CD14-positive monocyte (primary cell): Measurements from ENCODE around the gene SHTN1. TPM values are rescaled to one million over a fixed set of nuclear protein-coding genes. Genes with fewer than 3 reads are reported as not detected.

Experiments used
- DNase-seq, 3 donors: peaks; one replicate each; pipeline ENCODE4 v3.0.0-alpha.2; 2011 to 2022
- H2AFZ ChIP-seq: 2 replicates; pipeline ENCODE4 v1.6.0; 2012; ENCODE audit warnings: mild to moderate bottlenecking, low read depth, low read length, inconsistent platforms; ENCODE audit not compliant: insufficient read depth, poor library complexity, severe bottlenecking
- H3K27ac ChIP-seq, 2 donors: 1 replicate in 1 of 2; 2 replicates in 1 of 2; pipeline ENCODE4 v1.5.1; 2012 to 2013; ENCODE audit warnings: low read length in 2 of 2, control low read depth in 1 of 2, inconsistent platforms in 1 of 2, low read depth in 1 of 2, mild to moderate bottlenecking in 1 of 2
- H3K27me3 ChIP-seq, 2 donors: one replicate each; pipeline versions ENCODE4 v1.6.0 to v1.6.1; 2011 to 2013; ENCODE audit warnings: low read length in 2 of 2; ENCODE audit not compliant: control insufficient read depth in 2 of 2, insufficient read depth in 2 of 2
- H3K36me3 ChIP-seq, 2 donors: replicated peaks in 1 of 2; 1 replicate in 1 of 2; 2 replicates in 1 of 2; pipeline versions ENCODE4 v1.5.1 to v1.6.1; 2012 to 2013; ENCODE audit warnings: low read length in 2 of 2, control low read depth in 1 of 2, inconsistent platforms in 1 of 2, mild to moderate bottlenecking in 1 of 2; ENCODE audit not compliant: insufficient read depth in 2 of 2, control insufficient read depth in 1 of 2
- H3K4me1 ChIP-seq, 2 donors: 1 replicate in 1 of 2; 2 replicates in 1 of 2; pipeline versions ENCODE4 v1.5.1 to v1.6.1; 2012 to 2013; ENCODE audit warnings: low read length in 2 of 2, control low read depth in 1 of 2, inconsistent platforms in 1 of 2, mild to moderate bottlenecking in 1 of 2, moderate library complexity in 1 of 2; ENCODE audit not compliant: insufficient read depth in 2 of 2, control insufficient read depth in 1 of 2
- H3K4me2 ChIP-seq: replicated peaks from 2 replicates; pipeline ENCODE3; 2012; ENCODE audit warnings: low read length, moderate library complexity, mild to moderate bottlenecking; ENCODE audit not compliant: poor library complexity, severe bottlenecking; ENCODE audit errors: extremely low read depth
- H3K4me3 ChIP-seq, 3 experiments: fragments of 200-600 bp in 1 of 3; sonication (generic) in 1 of 3; replicated peaks in 1 of 3; 1 replicate in 2 of 3; 2 replicates in 1 of 3; pipeline ENCODE4 v1.5.1; 2011 to 2013; ENCODE audit warnings: low read length in 3 of 3, mild to moderate bottlenecking in 3 of 3, control low read depth in 2 of 3, low read depth in 2 of 3, inconsistent platforms in 1 of 3, moderate library complexity in 1 of 3
- H3K79me2 ChIP-seq: 2 replicates; pipeline ENCODE4 v1.6.0; 2012; ENCODE audit warnings: mild to moderate bottlenecking, control low read depth, inconsistent platforms, low read length, moderate library complexity; ENCODE audit not compliant: insufficient read depth
- H3K9ac ChIP-seq: 2 replicates; pipeline ENCODE4 v1.6.0; 2017; ENCODE audit warnings: low read length, mild to moderate bottlenecking; ENCODE audit not compliant: insufficient read depth, poor library complexity, severe bottlenecking
- H3K9me3 ChIP-seq, 2 donors: replicated peaks in 1 of 2; 1 replicate in 1 of 2; 2 replicates in 1 of 2; pipeline versions ENCODE4 v1.5.1 to v1.6.1; 2012 to 2013; ENCODE audit warnings: low read length in 2 of 2, control low read depth in 1 of 2; ENCODE audit not compliant: control insufficient read depth in 1 of 2, insufficient read depth in 1 of 2
- H4K20me1 ChIP-seq: 2 replicates; pipeline ENCODE4 v1.6.0; 2012; ENCODE audit warnings: mild to moderate bottlenecking, low read length, control low read depth, moderate library complexity; ENCODE audit not compliant: insufficient read depth
- H3K27ac Mint-ChIP-seq, 7 donors: one replicate each; pipeline ENCODE4 v1.8.0; 2020; ENCODE audit warnings: mild to moderate bottlenecking in 7 of 7, mixed read lengths in 7 of 7, moderate library complexity in 6 of 7, inconsistent platforms in 2 of 7
- H3K27me3 Mint-ChIP-seq, 3 donors: one replicate each; pipeline ENCODE4 v1.8.0; 2021 to 2022; ENCODE audit warnings: low read depth in 3 of 3, mild to moderate bottlenecking in 3 of 3, mixed read lengths in 3 of 3, moderate library complexity in 3 of 3, inconsistent platforms in 1 of 3
- H3K36me3 Mint-ChIP-seq, 2 donors: one replicate each; pipeline ENCODE4 v1.8.0; 2020; ENCODE audit warnings: mixed read lengths in 2 of 2, inconsistent platforms in 1 of 2, mild to moderate bottlenecking in 1 of 2
- H3K4me1 Mint-ChIP-seq: one replicate; pipeline ENCODE4 v1.8.0; 2020; ENCODE audit warnings: mild to moderate bottlenecking, mixed read lengths
- H3K4me3 Mint-ChIP-seq, 2 donors: one replicate each; pipeline ENCODE4 v1.8.0; 2020; ENCODE audit warnings: mild to moderate bottlenecking in 2 of 2, mixed read lengths in 2 of 2, moderate library complexity in 1 of 2
- H3K9me3 Mint-ChIP-seq, 7 donors: one replicate each; pipeline ENCODE4 v1.8.0; 2020 to 2022; ENCODE audit warnings: mixed read lengths in 7 of 7, mild to moderate bottlenecking in 6 of 7, moderate library complexity in 6 of 7, inconsistent platforms in 2 of 7
- WGBS: methylation state at CpG from one replicate; pipeline ENCODE4 v1.1.5; 2013; ENCODE audit warnings: missing lambda C conversion rate; ENCODE audit not compliant: insufficient coverage; 5-methylcytosine and 5-hydroxymethylcytosine counted together
- intact Hi-C, 2 donors: fragments of 100-400 bp; cut with micrococcal nuclease; formaldehyde crosslinking; loops; one replicate each; pipeline versions ENCODE4 v1.15.0 to v1.15.1; 2023
- polyA plus RNA-seq, 3 donors: library from polyadenylated mRNA; depleted of rRNA in 1 of 3; unstranded in 2 of 3; stranded (reverse) in 1 of 3; fragments of 300-500 nt in 2 of 3; fragments of >200 nt in 1 of 3; fragmentation: Illumina TruSeq in 2 of 3; gene quantifications; 1 replicate in 2 of 3; 2 replicates in 1 of 3; pipeline ENCODE4 v1.2.3, GENCODE V29; 2012 to 2021
- TF ChIP-seq, protein P1 (sequence below): fragments of 200-600 bp; IDR thresholded peaks from one replicate; pipeline ENCODE4 v1.8.0; 2022; ENCODE audit warnings: antibody characterized with exemption, mild to moderate bottlenecking

Gene SHTN1
- polyA plus RNA-seq, 3 donors: 14.4 to 22.6 (median 14.9) TPM

- H3K27ac ChIP-seq: no peak overlapping the region
- Mint-ChIP-seq H3K4me3 (no peak overlapping the region), H3K36me3 (peaks cover 40 to 58% of the 10 kb centered on the region in 2 donors), H3K27me3 (peaks cover 0 to 2% (median 0%) of the 10 kb centered on the region in 3 donors), H3K9me3 (no peaks in the 10 kb centered on the region), H3K27ac (no peak overlapping the region), H3K4me1 (no peaks in the 10 kb centered on the region)
- DNase-seq: no peak
- H3K79me2 ChIP-seq: no peaks in the 10 kb centered on the region
- H2AFZ ChIP-seq: no peak overlapping the region
- no peak overlapping the region for H3K9ac ChIP-seq
- H3K27me3 ChIP-seq: no peaks in the 10 kb centered on the region
- H3K9me3 ChIP-seq: no peaks in the 10 kb centered on the region
- H3K4me3 ChIP-seq: no peak overlapping the region
- no CpG with 5 or more reads among the region's 3 CpGs for WGBS
- no peaks in the 10 kb centered on the region for H3K4me1 ChIP-seq
- intact Hi-C loops: no loop called here
- peaks cover 31 to 66% of the 10 kb centered on the region in 2 donors for H3K36me3 ChIP-seq
- peaks cover 17% of the 10 kb centered on the region for H4K20me1 ChIP-seq
- TF ChIP-seq, protein P1, sequence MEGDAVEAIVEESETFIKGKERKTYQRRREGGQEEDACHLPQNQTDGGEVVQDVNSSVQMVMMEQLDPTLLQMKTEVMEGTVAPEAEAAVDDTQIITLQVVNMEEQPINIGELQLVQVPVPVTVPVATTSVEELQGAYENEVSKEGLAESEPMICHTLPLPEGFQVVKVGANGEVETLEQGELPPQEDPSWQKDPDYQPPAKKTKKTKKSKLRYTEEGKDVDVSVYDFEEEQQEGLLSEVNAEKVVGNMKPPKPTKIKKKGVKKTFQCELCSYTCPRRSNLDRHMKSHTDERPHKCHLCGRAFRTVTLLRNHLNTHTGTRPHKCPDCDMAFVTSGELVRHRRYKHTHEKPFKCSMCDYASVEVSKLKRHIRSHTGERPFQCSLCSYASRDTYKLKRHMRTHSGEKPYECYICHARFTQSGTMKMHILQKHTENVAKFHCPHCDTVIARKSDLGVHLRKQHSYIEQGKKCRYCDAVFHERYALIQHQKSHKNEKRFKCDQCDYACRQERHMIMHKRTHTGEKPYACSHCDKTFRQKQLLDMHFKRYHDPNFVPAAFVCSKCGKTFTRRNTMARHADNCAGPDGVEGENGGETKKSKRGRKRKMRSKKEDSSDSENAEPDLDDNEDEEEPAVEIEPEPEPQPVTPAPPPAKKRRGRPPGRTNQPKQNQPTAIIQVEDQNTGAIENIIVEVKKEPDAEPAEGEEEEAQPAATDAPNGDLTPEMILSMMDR: no peak
- H3K4me2 ChIP-seq: no peak overlapping the region
These were observed 36.7 kb downstream of the SHTN1 start for GRCh38 chr10:116968331-116968730.

DNA sequence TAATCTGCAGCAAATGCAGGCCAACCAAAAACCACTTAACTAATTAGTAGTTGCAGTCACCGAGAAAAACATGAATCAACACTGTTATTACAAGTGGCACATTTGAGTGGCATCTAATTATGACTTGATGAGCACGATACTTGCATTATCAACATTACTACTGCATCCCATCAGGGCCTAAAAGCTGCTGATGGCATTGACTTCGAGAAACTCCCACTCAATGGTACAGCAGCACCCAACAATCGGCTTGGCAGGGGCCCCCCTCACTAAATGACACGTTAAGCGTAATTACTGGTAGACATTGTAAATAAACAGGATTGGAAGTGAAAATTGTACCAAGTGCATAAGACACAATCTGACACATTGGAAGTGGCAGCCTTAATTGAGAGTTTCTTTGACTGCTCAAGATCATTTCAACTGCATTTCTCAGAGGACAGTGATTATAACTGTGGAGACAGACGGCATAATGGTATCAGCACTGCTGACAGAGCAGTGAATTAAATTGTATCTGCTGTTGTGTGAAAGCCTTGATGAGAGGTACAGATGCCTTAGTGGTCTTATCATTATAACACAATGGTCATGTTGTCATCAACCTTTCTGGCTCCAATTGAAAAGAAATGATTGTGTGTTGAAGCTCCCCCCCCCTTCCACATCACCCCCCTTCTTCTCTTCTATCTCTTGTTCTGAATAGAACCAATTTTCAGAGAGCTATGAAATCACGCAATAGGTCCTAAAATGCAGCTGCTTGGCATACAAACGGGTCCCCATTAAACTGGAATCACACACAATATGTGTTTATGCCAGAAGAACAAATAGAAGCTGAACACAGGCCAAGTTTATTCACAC, 43.4 kb downstream of the SHTN1 start:
- no peak for DNase-seq

More for the DNA sequence above, 43.4 kb downstream of the SHTN1 start:
- Histone ChIP-seq H3K9ac (no peak overlapping the region), H4K20me1 (no peaks in the 10 kb centered on the region), H2AFZ (no peak overlapping the region), H3K79me2 (no peaks in the 10 kb centered on the region), H3K9me3 (no peaks in the 10 kb centered on the region), H3K36me3 (peaks cover 19 to 61% of the 10 kb centered on the region in 2 donors), H3K4me1 (no peaks in the 10 kb centered on the region), H3K4me2 (no peak overlapping the region), H3K4me3 (no peak overlapping the region), H3K27ac (no peak overlapping the region), H3K27me3 (no peaks in the 10 kb centered on the region)
- no peaks in the 10 kb centered on the region for H3K4me1 Mint-ChIP-seq
- peaks cover 0 to 3% (median 2%) of the 10 kb centered on the region in 3 donors for H3K27me3 Mint-ChIP-seq
- H3K4me3 Mint-ChIP-seq: no peak overlapping the region
- peaks cover 54 to 66% of the 10 kb centered on the region in 2 donors for H3K36me3 Mint-ChIP-seq
- 100% methylated on average over 2 of the region's 9 CpGs for WGBS
- TF ChIP-seq, protein P1: no peak
- no peaks in the 10 kb centered on the region for H3K9me3 Mint-ChIP-seq
- intact Hi-C loops: no loop called here
- H3K27ac Mint-ChIP-seq: no peak overlapping the region
